ENCODE measurements around the gene FKBP2.

GRCh38 chr11:64238999-64239398 lies 1.9 kb upstream of the FKBP2 start:
- no peak for TF ChIP-seq CTCF (conservative IDR thresholded peaks at IDR 0.05)
- TF ChIP-seq ZFX (IDR thresholded peaks at IDR 0.05): no peak
